Right renal cortex interstitium (tissue), 3 donors: ENCODE measurements around the gene OR2T12. TPM values are rescaled to one million over a fixed set of nuclear protein-coding genes. Genes with fewer than 3 reads are reported as not detected.
"Not testable (repeated sequence)": the region's sequence is repeated elsewhere in the genome, so short reads cannot be mapped to it uniquely, and the experiment has no call there.

Experiments used
- DNase-seq, 3 donors: peaks; one replicate each; pipeline ENCODE4 v3.0.0-alpha.2; 2013; ENCODE audit warnings: low read depth in 3 of 3, low spot score in 2 of 3
- polyA plus RNA-seq, 3 donors: library from polyadenylated mRNA; unstranded; fragments of 120-200 nt; gene quantifications; one replicate each; pipeline ENCODE4 v1.2.1, GENCODE V29; 2013; ENCODE audit not compliant: insufficient read length in 3 of 3

The OR2T12 gene, protein sequence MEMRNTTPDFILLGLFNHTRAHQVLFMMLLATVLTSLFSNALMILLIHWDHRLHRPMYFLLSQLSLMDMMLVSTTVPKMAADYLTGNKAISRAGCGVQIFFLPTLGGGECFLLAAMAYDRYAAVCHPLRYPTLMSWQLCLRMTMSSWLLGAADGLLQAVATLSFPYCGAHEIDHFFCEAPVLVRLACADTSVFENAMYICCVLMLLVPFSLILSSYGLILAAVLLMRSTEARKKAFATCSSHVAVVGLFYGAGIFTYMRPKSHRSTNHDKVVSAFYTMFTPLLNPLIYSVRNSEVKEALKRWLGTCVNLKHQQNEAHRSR
- polyA plus RNA-seq, result not detected

DNA sequence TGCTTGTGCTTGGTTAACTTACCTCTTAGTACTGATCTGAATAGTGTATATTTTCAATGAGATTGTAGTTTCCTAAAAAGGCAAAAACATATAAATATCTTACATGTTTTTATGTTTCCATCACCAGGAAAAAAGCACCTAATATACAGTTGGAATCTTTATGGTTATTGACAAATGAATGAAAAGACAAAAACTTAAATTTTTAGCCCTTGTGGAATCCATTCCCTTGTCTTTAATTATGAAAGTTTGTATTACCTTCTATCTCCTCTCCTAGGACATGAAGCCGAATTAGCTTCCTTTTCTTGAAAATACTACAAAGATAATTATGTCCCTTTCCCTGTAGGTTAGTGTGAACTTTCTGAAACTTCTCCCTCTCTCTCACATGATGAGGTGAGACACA, at the start of gene OR2T12:
Gene OR2T12 (minus strand): TSS at position 101 of the 400 bp plus-strand sequence. CDS start 7,846 bp downstream, outside the sequence.
- no peak for DNase-seq

- no peak for DNase-seq
Measured at GRCh38 chr1:248348475-248348874, 45.3 kb upstream of the OR2T12 start, which contains the start of gene OR14C36. Gene OR14C36 (plus strand): TSS chr1:248348775. CDS start chr1:248348775, 0 bp downstream.

DNA sequence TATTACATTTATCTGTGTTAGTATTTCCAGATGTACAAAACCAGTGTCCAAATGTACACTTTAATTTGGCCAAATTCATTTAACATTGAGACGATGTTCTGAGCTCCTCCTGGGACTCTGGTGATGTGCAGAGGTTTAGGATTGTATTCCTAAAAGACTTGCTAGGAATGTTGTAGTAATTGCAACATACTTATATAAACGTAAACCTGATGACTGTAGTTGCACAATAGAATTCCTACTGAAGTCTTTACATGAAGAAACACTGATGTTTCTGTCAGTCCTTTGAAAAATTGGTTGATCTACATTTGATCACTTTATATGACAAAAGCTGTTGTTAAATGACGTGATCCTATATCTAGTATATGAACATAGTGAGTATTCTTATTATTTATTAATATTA, 40.2 kb upstream of the OR2T12 start:
- DNase-seq, result no peak

DNA sequence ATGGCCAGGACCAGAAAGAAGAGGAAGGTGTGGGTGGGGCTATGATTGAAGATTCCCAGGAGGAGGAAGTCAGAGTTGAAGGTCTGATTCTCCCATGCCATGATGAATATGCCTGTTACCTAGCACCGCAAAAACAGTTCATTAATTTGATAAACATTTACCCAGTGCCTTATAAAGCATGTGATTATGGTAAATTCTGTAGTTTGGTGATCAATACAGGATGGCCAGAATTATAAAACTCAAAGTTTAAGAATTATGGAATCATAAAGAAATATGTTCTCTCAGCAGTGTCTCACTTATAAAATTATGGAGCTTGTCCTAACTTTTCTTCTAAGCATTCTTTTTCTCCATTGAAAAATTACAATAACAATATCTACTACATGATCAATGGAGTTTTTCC, 21.2 kb upstream of the OR2T12 start, which contains the start of gene OR2M7:
Gene OR2M7 (minus strand): TSS at position 101 of the 400 bp plus-strand sequence. CDS start 0 bp downstream, at position 101.
- DNase-seq, result no peak

DNA sequence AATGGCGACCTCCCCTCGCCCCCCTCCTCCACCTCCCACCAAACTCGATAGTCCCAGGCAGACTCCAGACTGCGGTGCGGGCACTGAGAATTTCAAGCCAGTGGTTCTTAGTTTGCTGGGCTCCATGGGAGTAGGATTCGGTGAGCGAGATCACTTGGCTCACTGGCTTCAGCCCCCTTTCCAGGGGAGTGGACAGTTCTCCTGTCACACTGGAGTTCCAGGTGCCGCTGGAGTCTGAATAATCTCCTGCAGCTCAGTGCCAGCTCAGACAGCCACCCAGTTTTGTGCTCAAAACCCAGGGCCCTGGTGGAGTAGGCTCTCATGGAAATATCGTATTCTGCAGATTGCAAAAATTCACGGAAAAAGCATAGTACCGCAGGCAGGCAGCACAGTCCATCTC, 13.6 kb upstream of the OR2T12 start:
- no peak for DNase-seq

DNA sequence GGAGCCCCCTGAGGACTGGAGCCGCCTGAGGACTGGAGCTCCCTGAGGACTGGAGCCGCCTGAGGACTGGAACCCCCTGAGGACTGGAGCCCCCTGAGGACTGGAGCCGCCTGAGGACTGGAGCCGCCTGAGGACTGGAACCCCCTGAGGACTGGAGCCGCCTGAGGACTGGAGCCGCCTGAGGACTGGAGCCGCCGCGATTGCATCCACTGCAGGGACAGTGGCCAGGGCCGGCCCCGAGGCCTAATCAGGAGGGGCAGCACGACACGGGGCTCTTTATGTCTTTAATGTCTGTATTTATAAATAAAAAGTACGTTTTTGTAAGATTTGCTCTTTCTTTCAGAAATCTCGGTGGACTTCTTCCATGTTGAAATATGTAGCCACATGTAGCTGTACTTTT, 3.5 kb upstream of the OR2T12 start:
- not testable (repeated sequence) for DNase-seq

DNA sequence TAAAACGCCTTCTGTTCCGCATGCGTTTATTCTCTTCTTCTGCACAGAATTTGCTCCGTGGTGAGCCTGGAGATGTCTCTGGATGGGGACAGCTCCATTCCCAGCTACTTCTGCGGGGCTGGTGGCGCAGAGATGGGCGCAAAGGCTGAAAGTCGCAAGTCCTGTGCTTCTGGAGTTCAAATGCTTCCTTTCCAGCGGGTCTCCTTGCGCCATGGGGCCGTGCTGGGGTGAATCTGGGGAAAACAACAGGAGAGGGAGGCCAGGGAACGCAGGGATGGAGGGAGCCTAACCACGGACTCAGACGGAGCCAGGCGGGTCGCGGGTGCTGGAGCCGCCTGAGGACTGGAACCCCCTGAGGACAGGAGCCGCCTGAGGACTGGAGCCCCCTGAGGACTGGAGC, 2.9 kb upstream of the OR2T12 start:
- DNase-seq, result no peak

DNA sequence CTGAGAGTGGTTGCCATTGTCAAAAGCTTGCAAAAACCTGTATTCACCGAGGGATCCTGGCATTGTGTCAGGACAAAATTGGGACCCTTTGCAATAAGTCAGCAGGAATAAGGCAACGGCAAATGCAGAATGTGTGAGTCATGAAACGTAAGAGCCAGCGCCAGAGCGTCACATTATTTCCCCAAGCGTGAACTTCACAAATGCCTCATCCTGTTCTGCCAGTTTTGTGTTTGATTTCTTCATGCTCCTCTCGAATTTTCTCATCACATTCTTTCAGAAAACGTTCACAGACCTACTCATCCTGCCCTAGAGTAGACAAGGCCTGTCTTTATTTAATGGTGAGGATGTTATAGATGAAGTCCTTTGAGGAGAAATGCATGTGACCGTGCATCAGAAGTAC, 2.4 kb upstream of the OR2T12 start:
- DNase-seq, result not testable (repeated sequence)

- no peak for DNase-seq
Measured at GRCh38 chr1:248288391-248288790, 14.8 kb downstream of the OR2T12 start.

- DNase-seq, result no peak
Measured at GRCh38 chr1:248277876-248278275, 25.3 kb downstream of the OR2T12 start, which contains the start of gene OR2T33. Gene OR2T33 (minus strand): TSS chr1:248277976. CDS start chr1:248273814, 4,162 bp downstream.

DNA sequence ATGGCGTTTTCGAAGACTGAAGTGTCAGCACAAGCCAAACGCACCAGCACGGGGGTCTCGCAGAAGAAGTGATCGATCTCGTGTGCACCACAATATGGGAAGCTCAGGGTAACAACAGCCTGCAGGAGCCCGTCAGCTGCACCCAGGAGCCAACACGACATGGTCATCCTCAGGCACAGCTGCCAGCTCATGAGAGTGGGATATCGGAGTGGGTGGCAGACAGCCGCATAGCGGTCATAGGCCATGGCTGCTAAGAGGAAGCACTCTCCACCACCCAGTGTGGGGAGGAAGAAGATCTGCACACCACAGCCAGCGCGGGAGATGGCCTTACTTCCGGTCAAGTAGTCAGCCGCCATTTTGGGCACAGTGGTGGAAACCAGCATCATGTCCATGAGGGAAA, 30.0 kb downstream of the OR2T12 start:
- DNase-seq, result not testable (repeated sequence)

DNA sequence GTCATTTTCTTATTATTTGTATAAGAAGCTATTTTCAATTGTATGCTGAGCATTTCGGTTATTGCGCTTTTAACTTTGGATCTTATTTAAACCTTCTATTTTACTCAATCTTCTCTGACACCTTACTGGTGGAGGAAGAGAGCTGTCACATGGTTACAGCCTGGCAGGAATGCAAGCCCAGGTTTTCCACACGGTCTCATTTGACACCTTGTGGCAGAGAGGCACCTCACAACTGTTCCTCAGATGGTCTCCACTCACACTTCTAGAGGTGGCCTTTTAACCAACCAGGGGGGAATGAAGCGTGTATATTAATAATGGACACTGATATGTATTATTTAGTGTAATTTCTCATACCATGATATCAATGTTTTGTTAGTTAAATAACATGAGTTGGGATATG, 35.0 kb downstream of the OR2T12 start:
- no peak for DNase-seq

DNA sequence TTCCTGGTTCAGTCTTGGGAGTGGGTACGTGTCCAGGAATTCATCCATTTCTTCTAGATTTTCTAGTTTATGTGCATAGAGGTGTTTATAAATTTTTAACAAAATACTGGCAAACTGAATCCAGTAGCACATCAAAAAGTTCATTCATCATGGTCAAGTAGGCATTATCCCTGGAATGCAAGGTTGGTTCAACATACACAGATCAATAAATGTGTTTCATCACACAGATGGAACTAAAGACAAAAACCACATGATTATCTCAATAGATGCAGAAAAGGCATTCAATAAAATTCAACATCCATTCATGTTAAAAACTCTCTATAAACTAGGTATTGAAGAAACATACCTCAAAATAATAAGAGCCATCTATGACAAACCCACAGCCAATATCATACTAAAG, 43.9 kb downstream of the OR2T12 start:
- DNase-seq, result not testable (repeated sequence)

GRCh38 chr1:248243204-248243603, 60.0 kb downstream of the OR2T12 start:
- no peak for DNase-seq

Other genes with a start within 250 kb of the OR2T12 start
- gene OR2L13, start 208.2 kb downstream of the OR2T12 start, polyA plus RNA-seq, result under 1 TPM in 2 of 3 donors, not detected in 1; 0.07 to 0.08 TPM
- not detected for gene OR2M5, start 158.3 kb downstream of the OR2T12 start, polyA plus RNA-seq
- not detected for gene OR2M2, start 128.6 kb downstream of the OR2T12 start, polyA plus RNA-seq
- under 1 TPM in 2 of 3 donors, not detected in 1; 0.03 TPM for gene OR2M3, start 106.2 kb downstream of the OR2T12 start, polyA plus RNA-seq
- under 1 TPM in 1 of 3 donors, not detected in 2; 0.03 TPM for gene OR2M4, start 72.0 kb downstream of the OR2T12 start, polyA plus RNA-seq
- gene OR2T33, start 25.4 kb downstream of the OR2T12 start, polyA plus RNA-seq, result not detected
- gene OR2M7, start 21.1 kb upstream of the OR2T12 start, polyA plus RNA-seq, result not detected
- gene OR14C36, start 45.4 kb upstream of the OR2T12 start, polyA plus RNA-seq, result not detected
- not detected for gene OR2T4, start 58.2 kb upstream of the OR2T12 start, polyA plus RNA-seq
- gene OR2T6, start 72.3 kb upstream of the OR2T12 start, polyA plus RNA-seq, result under 1 TPM; 0.03 to 0.17 (median 0.08) TPM
- gene OR2T1, start 99.6 kb upstream of the OR2T12 start, polyA plus RNA-seq, result not detected
- gene OR2T2, start 142.2 kb upstream of the OR2T12 start, polyA plus RNA-seq, result not detected
- not detected for gene OR2T3, start 169.9 kb upstream of the OR2T12 start, polyA plus RNA-seq
- gene OR2T5, start 185.2 kb upstream of the OR2T12 start, polyA plus RNA-seq, result not detected
- under 1 TPM in 2 of 3 donors, not detected in 1; 0.03 to 0.06 TPM for gene OR2G6, start 204.6 kb upstream of the OR2T12 start, polyA plus RNA-seq